ENCODE data around the gene APC.

DNA sequence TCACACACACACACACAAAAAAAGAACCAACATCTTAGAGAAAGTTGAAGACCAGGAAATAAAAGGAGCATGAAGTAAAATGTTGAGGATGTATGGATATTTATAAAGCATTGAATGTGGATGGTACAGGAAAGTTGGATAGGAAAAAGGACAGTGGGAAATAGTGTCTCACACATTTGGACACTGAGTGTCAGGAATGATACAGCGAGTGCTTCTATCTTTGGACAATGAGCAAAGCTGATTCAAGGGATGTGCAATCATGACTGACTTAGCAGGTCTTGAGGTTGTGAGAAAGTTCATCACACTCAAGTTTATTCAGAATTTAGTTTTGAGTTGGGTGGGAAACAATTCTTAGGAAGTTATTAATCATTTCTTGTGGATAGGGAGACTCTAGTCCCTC is 73.3 kb downstream of the APC start:
- TF ChIP-seq, protein P1, sequence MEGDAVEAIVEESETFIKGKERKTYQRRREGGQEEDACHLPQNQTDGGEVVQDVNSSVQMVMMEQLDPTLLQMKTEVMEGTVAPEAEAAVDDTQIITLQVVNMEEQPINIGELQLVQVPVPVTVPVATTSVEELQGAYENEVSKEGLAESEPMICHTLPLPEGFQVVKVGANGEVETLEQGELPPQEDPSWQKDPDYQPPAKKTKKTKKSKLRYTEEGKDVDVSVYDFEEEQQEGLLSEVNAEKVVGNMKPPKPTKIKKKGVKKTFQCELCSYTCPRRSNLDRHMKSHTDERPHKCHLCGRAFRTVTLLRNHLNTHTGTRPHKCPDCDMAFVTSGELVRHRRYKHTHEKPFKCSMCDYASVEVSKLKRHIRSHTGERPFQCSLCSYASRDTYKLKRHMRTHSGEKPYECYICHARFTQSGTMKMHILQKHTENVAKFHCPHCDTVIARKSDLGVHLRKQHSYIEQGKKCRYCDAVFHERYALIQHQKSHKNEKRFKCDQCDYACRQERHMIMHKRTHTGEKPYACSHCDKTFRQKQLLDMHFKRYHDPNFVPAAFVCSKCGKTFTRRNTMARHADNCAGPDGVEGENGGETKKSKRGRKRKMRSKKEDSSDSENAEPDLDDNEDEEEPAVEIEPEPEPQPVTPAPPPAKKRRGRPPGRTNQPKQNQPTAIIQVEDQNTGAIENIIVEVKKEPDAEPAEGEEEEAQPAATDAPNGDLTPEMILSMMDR (conservative IDR thresholded peaks at IDR 0.05): no peak
- TF ChIP-seq ZFX (IDR thresholded peaks at IDR 0.05): no peak
